ENCODE results near the gene B4GALT3.
"Not testable (repeated sequence)": the region's sequence is repeated elsewhere in the genome, so short reads cannot be mapped to it uniquely, and the experiment has no call there.

The B4GALT3 gene

GRCh38 chr1:161177112-161177935, at the start of gene B4GALT3:
TSS of gene B4GALT3 (minus strand) at chr1:161177507. CDS start at chr1:161176060, 1,447 bp downstream.
- DNase-seq = peak; percentile 89

- no peak for DNase-seq
Measured at GRCh38 chr1:161226759-161227158, 49.5 kb upstream of the B4GALT3 start.

DNA sequence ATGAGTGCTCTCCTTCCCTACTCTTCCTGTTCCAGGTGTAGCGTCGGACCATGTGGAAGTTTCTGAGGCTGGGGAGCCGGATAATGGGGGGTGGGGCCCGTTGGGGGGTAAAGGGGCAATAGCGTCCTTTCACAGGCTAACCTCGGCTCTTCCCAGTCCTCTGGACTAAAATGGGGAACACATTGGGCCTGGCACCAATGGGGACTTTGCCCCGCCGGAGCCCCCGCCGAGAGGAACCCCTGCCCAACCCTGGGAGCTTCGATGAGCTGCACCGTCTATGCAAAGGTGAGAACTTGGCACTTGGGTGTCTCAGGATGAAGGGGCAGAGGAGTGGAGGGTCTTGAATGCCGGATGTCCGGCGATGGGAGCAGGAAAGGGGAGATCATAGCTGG, 49.0 kb upstream of the B4GALT3 start:
- DNase-seq = no peak

- peak; percentile 92 for DNase-seq
Measured at GRCh38 chr1:161225534-161226319, 48.4 kb upstream of the B4GALT3 start, which contains the start of gene TOMM40L. TSS of gene TOMM40L (plus strand) at chr1:161226060. CDS start at chr1:161226490, 430 bp downstream.

GRCh38 chr1:161225178-161225533, 47.8 kb upstream of the B4GALT3 start:
- no peak for DNase-seq

GRCh38 chr1:161224695-161225087, 47.4 kb upstream of the B4GALT3 start:
- not testable (repeated sequence) for DNase-seq

GRCh38 chr1:161223805-161224694, 46.7 kb upstream of the B4GALT3 start:
- no peak for DNase-seq

GRCh38 chr1:161222175-161223019, 45.1 kb upstream of the B4GALT3 start:
- DNase-seq = no peak

- no peak for DNase-seq
Measured at GRCh38 chr1:161220002-161220401, 42.7 kb upstream of the B4GALT3 start.

GRCh38 chr1:161219078-161219892, 42.0 kb upstream of the B4GALT3 start:
- DNase-seq = no peak

GRCh38 chr1:161218301-161219077, 41.2 kb upstream of the B4GALT3 start:
- no peak for DNase-seq

DNA sequence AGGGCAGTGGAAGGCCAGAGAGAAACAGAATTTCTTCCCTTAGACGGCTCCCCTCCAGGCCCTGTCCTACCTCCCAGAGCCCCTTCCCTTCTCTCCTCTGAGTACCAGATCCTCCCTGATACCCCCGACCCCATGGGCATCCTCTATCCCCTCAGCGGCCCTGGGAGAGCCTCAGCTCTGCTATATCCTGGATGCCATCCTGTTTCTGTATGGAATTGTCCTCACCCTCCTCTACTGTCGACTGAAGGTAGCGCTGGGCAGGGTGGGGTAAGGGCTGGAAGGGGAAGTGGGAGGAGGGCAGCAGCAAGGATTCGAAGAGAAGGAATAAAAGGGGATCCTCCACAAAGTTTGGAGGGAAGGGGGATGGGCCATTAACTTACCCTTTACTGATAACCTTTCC, 40.5 kb upstream of the B4GALT3 start:
- no peak for DNase-seq

- DNase-seq = peak; percentile 46
Measured at GRCh38 chr1:161216945-161217712, 39.8 kb upstream of the B4GALT3 start.

DNA sequence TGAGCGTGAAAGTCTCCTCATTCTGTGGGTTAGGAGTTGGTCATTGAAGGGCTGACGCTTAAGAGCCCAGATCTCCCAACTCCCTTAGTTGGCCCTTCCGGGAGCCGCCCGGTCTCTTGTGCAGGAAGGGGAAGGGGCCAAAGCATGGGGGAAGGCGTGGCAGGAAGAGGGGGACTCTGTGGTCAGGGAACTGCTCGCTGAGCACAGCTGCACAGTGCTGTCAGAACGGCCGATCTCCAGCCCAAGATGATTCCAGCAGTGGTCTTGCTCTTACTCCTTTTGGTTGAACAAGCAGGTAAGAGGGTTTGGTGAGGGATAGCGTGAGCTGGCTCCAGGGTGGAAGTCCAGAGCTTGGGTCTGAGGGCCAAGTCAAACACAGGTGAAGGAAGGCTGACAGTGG, 37.8 kb upstream of the B4GALT3 start, which contains the start of gene FCER1G:
TSS of gene FCER1G (plus strand) at position 220 of the 400 bp plus-strand sequence. CDS start at position 247, 27 bp downstream.
- DNase-seq = no peak

DNA sequence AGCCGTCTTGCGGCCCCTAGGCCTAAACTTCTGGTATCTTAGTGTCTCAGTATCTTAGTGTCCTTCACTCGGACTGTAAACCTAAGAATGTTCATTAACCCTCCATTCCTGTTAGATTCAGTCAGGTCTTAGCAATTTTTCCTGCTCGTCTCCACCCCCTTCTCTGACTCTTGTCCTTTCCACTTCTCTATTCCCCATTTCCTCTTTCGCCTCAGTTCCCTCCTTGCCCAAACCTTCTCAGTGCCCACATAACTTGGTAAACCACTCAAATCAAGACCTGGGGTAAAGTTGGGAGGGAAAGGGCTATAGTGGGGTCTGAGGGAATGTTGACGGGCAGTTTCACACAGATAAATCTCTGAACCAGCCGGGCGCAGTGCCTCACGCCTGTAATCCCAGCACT, 37.1 kb upstream of the B4GALT3 start:
- no peak for DNase-seq

- peak; percentile 56 for DNase-seq
Measured at GRCh38 chr1:161209790-161210409, 32.6 kb upstream of the B4GALT3 start.

DNA sequence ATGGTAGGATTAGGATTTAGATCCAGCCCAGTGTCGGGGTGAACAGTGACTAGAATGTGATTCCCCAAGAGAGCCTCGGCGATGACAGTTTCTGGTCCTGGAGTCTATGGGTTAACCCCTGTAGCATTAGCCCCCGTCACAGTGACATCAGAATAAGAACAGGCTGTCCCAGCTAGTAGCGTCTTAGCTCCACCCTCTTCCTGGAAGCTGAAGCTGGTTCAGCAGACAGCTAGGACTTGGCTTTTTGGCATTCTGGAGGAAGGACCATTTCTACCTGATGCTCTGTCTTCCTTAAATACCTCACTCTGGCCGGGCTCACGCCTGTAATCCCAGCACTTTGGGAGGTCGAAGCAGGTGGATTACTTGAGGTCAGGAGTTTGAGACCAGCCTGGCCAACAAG, 29.9 kb upstream of the B4GALT3 start:
- no peak for DNase-seq

DNA sequence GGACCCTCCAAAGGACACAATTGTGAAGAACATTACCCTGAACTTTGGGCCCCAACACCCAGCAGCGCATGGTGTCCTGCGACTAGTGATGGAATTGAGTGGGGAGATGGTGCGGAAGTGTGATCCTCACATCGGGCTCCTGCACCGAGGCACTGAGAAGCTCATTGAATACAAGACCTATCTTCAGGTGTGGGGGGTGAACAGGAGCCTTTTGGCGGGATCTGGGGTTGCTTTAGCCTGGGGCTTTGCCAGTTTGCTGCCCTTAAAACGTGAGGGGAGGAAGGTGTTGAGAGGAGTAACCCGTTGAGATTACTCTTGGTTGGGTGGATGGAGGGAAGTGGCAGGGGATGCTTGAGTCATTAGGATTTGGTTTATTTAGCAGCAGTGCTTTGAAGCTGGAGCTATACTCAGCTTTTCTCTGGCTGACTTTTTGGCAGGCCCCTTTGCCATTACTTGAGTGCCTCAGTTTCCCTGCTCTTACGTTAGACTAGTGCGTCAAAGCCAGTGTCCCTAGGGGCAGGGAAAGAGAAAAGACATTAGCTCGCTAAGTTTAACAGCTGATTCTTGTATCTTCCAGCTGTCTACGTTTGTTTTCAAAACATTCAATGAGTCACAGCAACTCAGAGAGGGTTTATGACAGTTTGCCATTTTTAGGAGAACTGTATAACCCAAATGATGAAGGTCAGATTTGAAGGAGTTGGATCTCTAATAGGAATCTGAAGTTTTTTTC, 29.3 kb upstream of the B4GALT3 start:
- DNase-seq = no peak

Data from DMS79 treated with DMSO at 0.1 percent for 48 hours (cell line).